ENCODE data around the gene NUDCD3. TPM values are rescaled to one million over a fixed set of nuclear protein-coding genes. Genes with fewer than 3 reads are reported as not detected.

The NUDCD3 gene
- total RNA-seq, 1 experiment from 2014 or later: 94.6 TPM

GRCh38 chr7:44521347-44522095 is 31.1 kb upstream of the NUDCD3 start:
- Histone ChIP-seq H3K79me2 (ENCODE audit: insufficient read depth, low read length) (no peaks in the 10 kb centered on the region), H3K4me2 (ENCODE audit: low read length) (no peak overlapping the region), H3K27ac (ENCODE audit: low read depth, low read length) (no peak overlapping the region), H3K9ac (ENCODE audit: low read length) (no peak overlapping the region), H3K36me3 (ENCODE audit: control insufficient read depth in 1 of 2, insufficient read depth in 2 of 2, low read length in 2 of 2) (no peaks in the 10 kb centered on the region), H4K20me1 (ENCODE audit: insufficient read depth) (no peaks in the 10 kb centered on the region), H2AFZ (ENCODE audit: low read depth, low read length, poor library complexity, severe bottlenecking) (no peak overlapping the region), H3K9me3 (ENCODE audit: control insufficient read depth in 1 of 2, insufficient read depth in 1 of 2, low read depth in 1 of 2, low read length in 2 of 2) (no peaks in the 10 kb centered on the region), H3K4me1 (ENCODE audit: control insufficient read depth in 1 of 2, insufficient read depth in 2 of 2, low read length in 2 of 2) (no peaks in the 10 kb centered on the region), H3K27me3 (ENCODE audit: insufficient read depth, low read length) (no peaks in the 10 kb centered on the region), H3K4me3 (replicated peaks in 1 of 2; ENCODE audit: low read depth in 1 of 2, low read length in 2 of 2) (no peak overlapping the region), H3K9me2 (ENCODE audit: insufficient read depth) (no peaks in the 10 kb centered on the region)
- ATAC-seq (no peak), DNase-seq (ENCODE audit: low read depth, low spot score) (no peak)
- intact Hi-C loops (cut with micrococcal nuclease): no loop called here
- TF ChIP-seq EZH2phosphoT487 (IDR thresholded peaks at IDR 0.05; ENCODE audit: borderline replicate concordance): no peak
- TF ChIP-seq FOSL1 (IDR thresholded peaks at IDR 0.05; ENCODE audit: low read depth): no peak
- no peak for TF ChIP-seq RAD21 (IDR thresholded peaks at IDR 0.05; ENCODE audit: low read depth)
- TF ChIP-seq POLR2AphosphoS5 (IDR thresholded peaks at IDR 0.05; ENCODE audit: low read depth, low read length): no peak
- ChIA-PET CTCF (interaction anchor here (4.7 kb wide), 1 partner anchor 13 kb away, joined by 14 read pairs; no protein-coding TSS in a partner anchor), POLR2A (no interaction called here), RAD21 (ENCODE audit: low non-redundant PET in 1 of 2, low total read pairs in 2 of 2, uncharacterized antibody in 2 of 2, unreplicated experiment in 2 of 2) (no interaction called here)
- BruUV-seq (replicated peaks): no TSS peak

- no peak for ATAC-seq
- no peak overlapping the region for H3K27ac ChIP-seq (ENCODE audit: low read depth, low read length)
- intact Hi-C loops (cut with micrococcal nuclease): no loop called here
Observed at GRCh38 chr7:44520574-44520973, 30.1 kb upstream of the NUDCD3 start.

More at GRCh38 chr7:44520574-44520973, 30.1 kb upstream of the NUDCD3 start:
- DNase-seq (ENCODE audit: low read depth, low spot score): no peak
- no peaks in the 10 kb centered on the region for H4K20me1 ChIP-seq (ENCODE audit: insufficient read depth)
- H3K9me2 ChIP-seq (ENCODE audit: insufficient read depth): no peaks in the 10 kb centered on the region
- no peaks in the 10 kb centered on the region for H3K27me3 ChIP-seq (ENCODE audit: insufficient read depth, low read length)
- ChIA-PET POLR2A (no interaction called here), CTCF (interaction anchor here (0.8 kb wide), 1 partner anchor 14 kb away, joined by 3 read pairs; no protein-coding TSS in a partner anchor), RAD21 (ENCODE audit: low non-redundant PET in 1 of 2, low total read pairs in 2 of 2, uncharacterized antibody in 2 of 2, unreplicated experiment in 2 of 2) (no interaction called here)
- no peak overlapping the region for H3K9ac ChIP-seq (ENCODE audit: low read length)
- H3K4me2 ChIP-seq (ENCODE audit: low read length): no peak overlapping the region
- BruUV-seq (replicated peaks): no TSS peak
- no peaks in the 10 kb centered on the region for H3K4me1 ChIP-seq (ENCODE audit: control insufficient read depth in 1 of 2, insufficient read depth in 2 of 2, low read length in 2 of 2)
- H3K4me3 ChIP-seq (replicated peaks in 1 of 2; ENCODE audit: low read depth in 1 of 2, low read length in 2 of 2): no peak overlapping the region
- H3K36me3 ChIP-seq (ENCODE audit: control insufficient read depth in 1 of 2, insufficient read depth in 2 of 2, low read length in 2 of 2): no peaks in the 10 kb centered on the region
- TF ChIP-seq MAX (IDR thresholded peaks at IDR 0.05) (no peak), RAD21 (IDR thresholded peaks at IDR 0.05; ENCODE audit: low read depth) (no peak), ELF1 (IDR thresholded peaks at IDR 0.05; ENCODE audit: borderline replicate concordance, low read depth) (no peak), FOSL1 (IDR thresholded peaks at IDR 0.05; ENCODE audit: low read depth) (no peak), EGR1 (IDR thresholded peaks at IDR 0.05; ENCODE audit: low read depth) (no peak)
- H2AFZ ChIP-seq (ENCODE audit: low read depth, low read length, poor library complexity, severe bottlenecking): no peak overlapping the region
- no peaks in the 10 kb centered on the region for H3K79me2 ChIP-seq (ENCODE audit: insufficient read depth, low read length)
- H3K9me3 ChIP-seq (ENCODE audit: control insufficient read depth in 1 of 2, insufficient read depth in 1 of 2, low read depth in 1 of 2, low read length in 2 of 2): no peaks in the 10 kb centered on the region
